GM12872 (cell line): ENCODE measurements around the gene ACER3.

Experiments used
- CTCF ChIP-seq: IDR thresholded peaks from 3 replicates; pipeline ENCODE4 v1.5.1; 2011; ENCODE audit warnings: low read depth, mild to moderate bottlenecking, low read length, moderate library complexity; ENCODE audit not compliant: insufficient read depth

The ACER3 gene

GRCh38 chr11:77066229-77067042 is 205.7 kb downstream of the ACER3 start, which contains the start of gene CAPN5:
CAPN5 (plus strand) TSS chr11:77066971; CDS start chr11:77084887, 17,916 bp downstream.
- peak; percentile 37; the same call in 2 of the 3 replicates for TF ChIP-seq CTCF

GRCh38 chr11:77067861-77068443 is 207.2 kb downstream of the ACER3 start:
- no peak for TF ChIP-seq CTCF

- no peak for TF ChIP-seq CTCF
Observed at GRCh38 chr11:77068457-77069335, 208.0 kb downstream of the ACER3 start.

GRCh38 chr11:77069336-77069968 is 208.7 kb downstream of the ACER3 start:
- TF ChIP-seq CTCF: no peak

GRCh38 chr11:77069969-77070582 is 209.4 kb downstream of the ACER3 start:
- TF ChIP-seq CTCF: no peak

GRCh38 chr11:77071077-77071476 is 210.4 kb downstream of the ACER3 start:
- TF ChIP-seq CTCF: no peak
